NCI-H526 (cell line): Measurements from ENCODE around the gene CNDP1.
"Not testable (repeated sequence)": the region's sequence is repeated elsewhere in the genome, so short reads cannot be mapped to it uniquely, and the experiment has no call there.

Experiments
- DNase-seq, 2 experiments: peaks; one replicate each; lab custom pipeline; 2025; lab: John Stamatoyannopoulos, UW

Gene CNDP1

DNA sequence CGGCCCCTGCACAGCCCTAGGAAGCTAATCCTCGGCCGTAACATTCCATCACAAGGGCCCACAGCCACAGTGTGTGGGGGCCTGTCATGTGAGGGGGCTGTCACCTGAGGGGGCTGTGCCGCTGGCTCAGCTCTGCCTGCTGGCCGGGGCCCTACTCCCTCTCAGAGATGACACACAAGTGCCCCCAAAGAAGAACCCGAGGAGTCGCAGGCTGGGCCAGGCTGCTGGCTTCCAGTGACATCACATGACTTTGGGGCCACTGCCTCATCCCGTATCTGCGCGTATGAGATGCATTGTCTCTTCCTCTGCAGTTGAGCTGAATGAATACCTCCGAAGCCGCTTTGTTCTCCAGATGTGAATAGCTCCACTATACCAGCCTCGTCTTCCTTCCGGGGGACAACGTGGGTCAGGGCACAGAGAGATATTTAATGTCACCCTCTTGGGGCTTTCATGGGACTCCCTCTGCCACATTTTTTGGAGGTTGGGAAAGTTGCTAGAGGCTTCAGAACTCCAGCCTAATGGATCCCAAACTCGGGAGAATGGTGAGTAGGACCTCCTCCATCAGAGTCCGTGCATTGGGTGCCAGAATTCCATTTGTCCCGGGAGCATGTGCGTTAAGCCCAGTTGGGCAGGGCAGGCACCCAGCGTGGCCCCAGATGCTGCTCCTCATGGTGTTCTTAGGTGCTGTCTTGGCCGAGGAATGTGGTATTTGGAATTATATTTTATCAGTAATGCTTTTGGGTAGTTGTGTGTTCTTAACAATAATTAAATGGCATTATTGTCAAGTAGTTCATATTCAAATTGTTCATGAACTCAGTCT is at the start of gene CNDP1:
Gene CNDP1, plus strand, starts transcription at position 351 of the 820 bp plus-strand sequence. Its CDS starts 168 bp downstream, at position 519.
- DNase-seq, result peak in 1 of 2 experiments; percentile 57

- DNase-seq, result no peak
Measured at GRCh38 chr18:74486119-74486849, 48.0 kb upstream of the CNDP1 start.

DNA sequence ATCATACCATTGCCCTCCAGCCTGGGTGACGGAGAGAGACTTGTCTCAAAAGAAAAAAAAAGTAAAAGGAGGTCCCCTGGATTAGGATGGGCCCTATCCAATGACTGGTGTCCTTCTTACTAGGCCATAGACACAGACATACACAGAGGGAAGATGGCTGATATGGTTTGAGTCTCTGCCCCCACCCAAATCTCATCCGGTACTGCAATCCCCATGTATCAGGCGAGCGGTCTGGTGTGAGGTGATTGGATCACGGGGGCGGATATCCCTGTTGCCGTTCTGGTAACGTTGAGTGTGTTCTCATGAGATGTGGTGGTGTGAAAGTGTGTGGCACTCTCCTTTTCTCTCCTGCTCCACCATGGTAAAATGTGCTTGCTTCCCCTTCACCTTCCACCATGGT is 45.9 kb upstream of the CNDP1 start:
- no peak for DNase-seq

- no peak for DNase-seq
Measured at GRCh38 chr18:74488864-74489263, 45.4 kb upstream of the CNDP1 start.

DNA sequence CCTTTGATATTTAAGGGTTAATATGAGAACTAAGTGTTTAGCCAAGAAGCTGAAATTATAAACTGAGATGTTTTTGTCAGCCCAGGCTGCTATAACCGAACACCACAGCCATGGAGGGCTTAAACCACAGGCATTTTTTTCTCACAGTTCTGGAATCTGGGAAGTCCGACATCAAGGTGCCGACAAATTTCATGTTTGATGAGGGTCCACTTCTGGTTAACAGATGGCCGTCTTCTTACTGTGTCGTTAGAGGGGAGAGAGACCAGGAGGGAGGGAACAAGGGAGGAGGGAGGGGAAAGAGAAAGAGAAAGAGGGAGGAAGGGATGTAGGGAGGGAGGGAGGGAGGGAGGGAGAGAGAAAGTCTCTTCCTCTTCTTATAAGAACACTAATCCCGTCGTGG is 44.6 kb upstream of the CNDP1 start:
- no peak for DNase-seq

- DNase-seq, result no peak
Measured at GRCh38 chr18:74492259-74492658, 42.0 kb upstream of the CNDP1 start.

DNA sequence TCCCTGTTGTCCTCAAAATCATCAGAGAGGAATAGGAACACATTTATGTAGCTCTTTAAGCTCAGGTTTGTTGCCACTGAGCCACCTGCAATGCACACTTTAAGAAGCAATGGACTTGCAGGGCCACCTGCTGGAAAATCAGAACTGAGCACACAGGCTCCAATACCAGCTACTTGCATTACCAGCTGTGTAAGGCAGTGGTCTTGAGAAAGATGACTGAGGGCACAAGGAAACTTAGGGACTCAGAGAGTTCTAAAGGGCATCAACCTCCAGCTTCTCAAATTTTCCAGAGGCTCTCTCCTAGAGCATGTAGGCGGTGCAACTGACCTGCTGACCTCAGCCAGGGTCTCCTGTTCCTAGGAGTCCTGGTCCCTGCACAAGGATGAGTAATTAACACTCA is 40.6 kb upstream of the CNDP1 start:
- peak; percentile 74 to 88 for DNase-seq

DNA sequence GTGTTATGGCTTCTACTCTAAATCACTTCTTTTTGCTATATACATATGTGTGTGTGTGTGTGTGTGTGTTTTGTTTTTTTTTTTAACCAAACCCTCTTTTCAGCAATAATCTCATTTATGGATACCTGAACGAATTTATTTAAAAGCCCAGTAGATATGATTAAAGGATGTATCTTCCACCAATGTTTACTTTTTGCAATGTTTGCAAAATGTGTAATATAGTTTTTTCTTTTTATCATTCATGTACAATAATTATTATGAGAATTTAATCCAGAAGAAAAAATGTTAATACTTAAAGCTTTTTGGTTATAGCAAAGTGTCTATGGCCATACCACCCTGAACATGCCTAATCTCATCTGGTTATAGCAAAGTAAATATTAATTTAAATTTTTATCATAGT is 39.8 kb upstream of the CNDP1 start:
- DNase-seq, result no peak

DNA sequence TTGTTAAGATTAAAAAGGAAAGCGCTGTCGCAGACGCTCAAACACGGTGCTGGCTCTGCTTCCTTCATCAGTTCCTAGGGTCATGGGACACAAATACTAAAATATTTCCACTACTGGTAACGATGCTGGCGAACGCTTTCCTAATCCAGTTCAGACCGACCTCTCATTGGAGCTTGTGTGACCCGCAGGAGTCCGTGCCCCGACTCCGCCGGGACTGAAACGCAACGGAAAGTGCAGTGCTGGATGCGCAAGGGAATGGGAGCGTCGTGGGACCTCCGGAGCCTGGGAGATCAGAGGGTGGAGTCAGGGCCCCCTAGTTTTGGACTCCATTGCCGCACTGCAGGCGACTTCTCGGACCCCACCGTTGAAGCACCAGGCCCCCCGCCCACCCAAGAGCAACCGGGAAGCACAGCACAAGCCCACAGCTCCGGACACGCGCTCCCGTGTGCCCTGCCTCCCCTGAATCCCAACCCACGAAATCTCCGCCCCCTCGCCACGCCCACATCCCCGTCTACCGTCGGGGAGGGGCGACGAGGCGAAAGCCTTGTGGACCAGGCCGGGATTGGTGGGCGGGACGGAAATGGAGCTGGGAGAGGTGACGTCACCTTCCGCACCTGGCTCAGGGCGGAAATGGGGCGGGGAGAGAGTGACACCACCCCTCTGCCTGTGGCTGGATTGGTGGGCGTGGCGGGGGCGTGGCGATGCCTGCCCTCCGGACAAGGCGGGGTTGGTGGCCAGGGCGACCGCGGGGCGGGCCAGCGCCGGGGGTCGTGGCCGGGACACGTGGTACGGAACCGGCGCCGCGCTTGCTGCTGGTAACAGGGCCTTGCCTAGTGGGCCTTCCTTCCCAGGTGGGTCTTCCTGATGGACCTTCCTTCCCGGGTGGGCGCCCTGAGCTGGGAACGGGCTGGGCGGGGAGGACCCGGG is 38.5 kb upstream of the CNDP1 start, which contains the start of gene CNDP2:
Gene CNDP2, plus strand, starts transcription at position 783 of the 927 bp plus-strand sequence. CDS start 3,611 bp downstream, outside the sequence.
- peak; percentile 97 to 100 for DNase-seq

- DNase-seq, result peak; percentile 52 to 81
Measured at GRCh38 chr18:74496508-74497323, 37.6 kb upstream of the CNDP1 start.

- DNase-seq, result peak in 1 of 2 experiments; percentile 24
Measured at GRCh38 chr18:74497324-74497676, 37.0 kb upstream of the CNDP1 start.

GRCh38 chr18:74497778-74498177 is 36.5 kb upstream of the CNDP1 start:
- DNase-seq, result no peak

- DNase-seq, result no peak
Measured at GRCh38 chr18:74498712-74499627, 35.3 kb upstream of the CNDP1 start.

DNA sequence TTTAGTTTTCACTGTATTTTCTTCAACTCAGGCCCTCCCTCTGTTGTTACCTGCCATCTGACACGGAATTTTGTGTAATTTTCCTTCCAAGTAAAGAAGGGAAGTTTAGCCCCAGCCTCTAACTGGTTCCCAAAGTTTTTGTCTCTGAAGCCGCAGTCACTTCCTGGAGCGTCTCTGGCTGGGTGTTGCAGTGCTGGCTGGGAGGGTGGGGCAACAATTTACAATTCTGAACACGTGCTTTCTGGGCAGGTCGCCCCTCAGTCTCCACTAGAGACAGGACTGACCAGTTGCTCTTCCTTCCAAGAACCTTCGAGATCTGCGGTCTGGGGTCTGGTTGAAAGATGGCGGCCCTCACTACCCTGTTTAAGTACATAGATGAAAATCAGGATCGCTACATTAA is 34.7 kb upstream of the CNDP1 start:
- DNase-seq, result no peak

DNA sequence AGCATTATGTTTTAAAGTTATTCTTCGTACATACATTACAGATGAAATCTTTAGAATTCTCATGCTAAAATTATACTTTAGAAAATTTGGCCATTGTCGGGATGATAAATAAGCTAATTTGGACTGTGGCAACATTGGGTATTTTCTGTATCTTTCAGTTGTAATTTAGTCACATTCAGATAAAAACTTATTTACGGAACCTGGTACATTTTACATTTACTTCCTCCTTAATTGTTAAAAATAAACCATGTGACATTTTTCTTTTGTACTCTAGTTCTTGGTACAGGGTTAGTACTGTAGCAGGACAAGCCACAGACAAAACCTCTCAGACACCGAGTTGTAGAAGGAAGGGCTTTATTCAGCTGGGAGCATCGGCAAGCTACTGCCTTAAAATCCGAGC is 33.9 kb upstream of the CNDP1 start:
- no peak for DNase-seq

DNA sequence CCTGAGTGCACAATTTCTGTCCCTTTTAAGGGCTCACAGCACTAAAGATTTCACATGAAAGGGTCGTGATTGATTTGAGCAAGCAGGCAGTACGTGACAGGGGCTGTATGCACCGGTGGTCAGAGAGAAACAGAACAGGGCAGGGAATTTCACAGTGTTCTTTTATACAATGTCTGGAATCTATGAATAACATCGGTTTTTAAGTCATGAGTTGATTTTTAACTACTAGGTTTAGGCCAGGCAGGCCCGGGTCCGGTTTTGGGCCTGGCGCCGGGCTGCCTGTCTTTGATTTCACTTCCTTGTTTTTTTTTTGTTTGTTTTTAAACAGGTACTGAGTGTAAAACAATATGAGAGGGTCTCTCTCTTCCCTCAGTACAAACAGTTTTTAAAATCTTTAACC is 33.5 kb upstream of the CNDP1 start:
- not testable (repeated sequence) for DNase-seq

DNA sequence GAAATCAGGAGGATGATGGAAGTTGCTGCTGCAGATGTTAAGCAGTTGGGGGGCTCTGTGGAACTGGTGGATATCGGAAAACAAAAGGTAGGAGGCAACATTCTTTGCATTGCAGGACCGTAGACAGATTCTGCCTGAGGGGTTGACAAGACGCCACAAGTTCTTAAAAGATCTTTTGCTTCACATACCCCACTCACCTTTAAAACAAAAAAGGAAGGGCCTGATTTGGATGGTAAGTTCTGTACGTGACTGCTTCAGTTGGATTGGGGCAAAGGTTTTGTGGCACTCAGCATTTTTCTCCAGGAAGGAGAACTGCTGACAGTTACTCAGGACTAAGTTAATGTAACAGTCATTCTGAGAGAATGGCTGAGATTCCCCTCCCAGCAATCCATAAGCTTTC is 32.9 kb upstream of the CNDP1 start:
- DNase-seq, result no peak

DNA sequence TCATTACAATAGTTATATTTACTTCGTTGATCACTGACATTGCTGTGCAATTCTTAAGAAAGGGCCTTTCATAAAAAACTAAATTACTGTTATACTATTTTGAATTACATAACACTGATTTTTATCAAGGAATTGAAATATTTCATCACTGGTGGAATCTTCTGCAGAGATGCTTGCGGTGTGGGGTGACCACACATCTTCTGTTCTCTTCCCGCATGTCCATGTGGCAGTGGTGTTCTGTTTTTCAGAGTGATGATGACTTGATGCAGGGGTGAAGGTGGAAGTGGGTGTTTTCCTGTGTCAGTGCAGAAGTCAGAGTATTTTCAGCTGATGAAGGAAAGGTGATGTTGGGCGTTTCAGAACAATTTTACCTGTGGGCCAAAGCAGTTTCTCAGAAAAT is 31.2 kb upstream of the CNDP1 start:
- DNase-seq, result no peak

- DNase-seq, result no peak
Measured at GRCh38 chr18:74505776-74506175, 28.5 kb upstream of the CNDP1 start.

DNA sequence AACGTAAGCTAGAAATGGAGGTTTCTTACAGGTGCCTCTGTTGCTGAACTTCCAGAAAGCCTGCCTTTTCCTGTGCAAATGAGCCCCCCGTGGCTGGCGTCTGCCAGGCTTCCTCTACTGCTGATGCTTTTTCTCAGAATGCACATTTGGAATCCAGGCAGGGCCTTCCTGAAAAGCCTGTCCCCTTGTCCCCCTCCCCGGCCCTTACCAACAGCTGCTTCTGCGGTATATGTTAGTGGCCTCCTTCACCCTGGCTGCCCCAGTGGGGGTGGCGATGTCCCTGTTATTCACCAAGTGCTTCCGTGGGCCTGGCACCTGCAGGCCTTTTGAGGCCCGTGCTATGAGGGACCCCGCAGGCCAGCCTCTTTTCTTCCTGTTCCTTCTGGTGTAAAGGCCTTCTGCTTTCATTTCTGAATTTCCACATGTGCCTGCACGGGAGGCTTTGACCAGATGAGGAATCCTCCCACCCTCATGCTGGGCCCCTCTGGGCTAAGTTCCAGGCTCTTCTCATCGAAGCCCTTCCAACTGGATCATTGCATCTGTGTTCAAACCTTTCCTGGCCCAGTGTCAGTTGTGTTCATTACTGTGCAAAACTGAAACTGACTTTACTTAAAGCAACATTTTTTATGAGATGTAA is 27.7 kb upstream of the CNDP1 start:
- no peak for DNase-seq
